Kidney (tissue), 14 donors: Measurements from ENCODE around the gene ATP13A3. TPM values are rescaled to one million over a fixed set of nuclear protein-coding genes. Genes with fewer than 3 reads are reported as not detected.
"Not testable (repeated sequence)": the region's sequence is repeated elsewhere in the genome, so short reads cannot be mapped to it uniquely, and the experiment has no call there.

Experiments
- DNase-seq, 5 donors: peaks; one replicate each; pipeline ENCODE4 v3.0.0-alpha.2; 2013 to 2020
- FAIRE-seq: peaks from 2 replicates; lab custom pipeline; 2012; peaks lifted over from hg19 to GRCh38; lab: Jason Lieb, UNC
- H3K27ac ChIP-seq, 2 donors: one replicate each; pipeline ENCODE4 v1.7.0; 2013; ENCODE audit warnings: low read depth in 2 of 2, low read length in 2 of 2, inconsistent platforms in 1 of 2
- H3K27me3 ChIP-seq: one replicate; pipeline ENCODE4 v1.7.1; 2013; ENCODE audit warnings: low read length, inconsistent platforms; ENCODE audit not compliant: control insufficient read depth, insufficient read depth
- H3K36me3 ChIP-seq, 3 donors: one replicate each; pipeline versions ENCODE4 v1.7.0 to v1.7.1; 2013; ENCODE audit warnings: low read length in 3 of 3, control low read depth in 1 of 3, inconsistent platforms in 1 of 3; ENCODE audit not compliant: insufficient read depth in 3 of 3, control insufficient read depth in 2 of 3
- H3K4me1 ChIP-seq, 3 donors: one replicate each; pipeline versions ENCODE4 v1.7.0 to v1.7.1; 2013; ENCODE audit warnings: low read length in 3 of 3, inconsistent platforms in 1 of 3, low read depth in 1 of 3; ENCODE audit not compliant: control insufficient read depth in 2 of 3, insufficient read depth in 2 of 3
- H3K4me3 ChIP-seq, 3 donors: one replicate each; pipeline versions ENCODE4 v1.7.0 to v1.8.1; 2013; ENCODE audit warnings: low read length in 3 of 3, control low read depth in 1 of 3, inconsistent platforms in 1 of 3
- H3K9ac ChIP-seq, 3 donors: one replicate each; pipeline versions ENCODE4 v1.7.0 to v1.7.1; 2013; ENCODE audit warnings: low read length in 3 of 3, control low read depth in 1 of 3, inconsistent platforms in 1 of 3
- H3K9me3 ChIP-seq, 3 donors: one replicate each; pipeline versions ENCODE4 v1.7.0 to v1.7.1; 2013; ENCODE audit warnings: low read length in 3 of 3, control low read depth in 1 of 3, inconsistent platforms in 1 of 3; ENCODE audit not compliant: control insufficient read depth in 2 of 3, insufficient read depth in 1 of 3
- intact Hi-C: fragments of 100-400 bp; cut with DNase I; formaldehyde crosslinking; loops from one replicate; pipeline ENCODE4 v1.11.1; 2022
- polyA plus RNA-seq: library from polyadenylated mRNA; stranded (reverse); fragments of 350-450 nt; fragmentation: Illumina TruSeq; extraction: RNeasy Lipid Tissue Mini Kit (QIAGEN cat#74804); gene quantifications from one replicate; pipeline ENCODE4 v1.2.3, GENCODE V29; 2014; ENCODE audit warnings: low read depth, low replicate concordance; ENCODE audit not compliant: insufficient read depth
- total RNA-seq: library from RNA; stranded (reverse); fragmentation: NEBNext Ultra II Directional; extraction: Animal tissue kit (Norgen Biotek cat#: 25700); gene quantifications from one replicate; pipeline ENCODE4 v1.2.1, GENCODE V29; 2021
- TF ChIP-seq, protein P1 (sequence below): IDR thresholded peaks from 3 replicates; pipeline ENCODE4 v1.5.1; 2012; ENCODE audit warnings: mild to moderate bottlenecking, moderate library complexity, borderline replicate concordance; ENCODE audit not compliant: insufficient read depth; ENCODE audit errors: extremely low read depth
- donor health status: control.
- donor health status: control.
- donor health status: control.
- donor health status: control.
- donor health status: control.
- donor health status: DM: yes; HTN: yes; CAD: no.
- donor health status: Normal renal cell carcinoma (clear cell type).

The ATP13A3 gene
- total and polyA plus RNA-seq, 2 donors from 2014 or later, result 15.3 to 103 TPM

DNA sequence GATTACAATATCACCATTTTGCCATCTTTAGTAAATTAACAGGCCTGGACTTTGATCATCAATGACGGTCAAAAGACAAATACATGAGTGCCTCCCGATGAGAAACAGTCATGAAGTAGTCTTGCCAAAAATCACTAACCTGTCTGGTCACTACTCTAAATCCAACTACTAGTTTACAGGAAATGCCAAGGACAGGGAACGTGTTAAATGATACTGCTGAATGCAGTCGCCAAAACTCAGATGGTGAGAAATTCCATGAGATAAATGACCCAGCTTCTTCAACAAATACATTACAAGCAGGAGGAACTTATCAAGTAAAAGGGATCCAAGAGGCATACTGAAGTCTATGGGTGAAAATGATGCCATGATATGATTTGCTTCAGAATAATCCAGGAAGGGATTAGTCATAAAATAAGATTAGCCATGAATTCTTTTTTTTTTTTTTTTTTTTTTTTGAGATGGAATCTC is 35.8 kb upstream of the ATP13A3 start:
- no peak overlapping the region for H3K4me3 ChIP-seq
- no peak overlapping the region for H3K9ac ChIP-seq
- TF ChIP-seq, protein P1, sequence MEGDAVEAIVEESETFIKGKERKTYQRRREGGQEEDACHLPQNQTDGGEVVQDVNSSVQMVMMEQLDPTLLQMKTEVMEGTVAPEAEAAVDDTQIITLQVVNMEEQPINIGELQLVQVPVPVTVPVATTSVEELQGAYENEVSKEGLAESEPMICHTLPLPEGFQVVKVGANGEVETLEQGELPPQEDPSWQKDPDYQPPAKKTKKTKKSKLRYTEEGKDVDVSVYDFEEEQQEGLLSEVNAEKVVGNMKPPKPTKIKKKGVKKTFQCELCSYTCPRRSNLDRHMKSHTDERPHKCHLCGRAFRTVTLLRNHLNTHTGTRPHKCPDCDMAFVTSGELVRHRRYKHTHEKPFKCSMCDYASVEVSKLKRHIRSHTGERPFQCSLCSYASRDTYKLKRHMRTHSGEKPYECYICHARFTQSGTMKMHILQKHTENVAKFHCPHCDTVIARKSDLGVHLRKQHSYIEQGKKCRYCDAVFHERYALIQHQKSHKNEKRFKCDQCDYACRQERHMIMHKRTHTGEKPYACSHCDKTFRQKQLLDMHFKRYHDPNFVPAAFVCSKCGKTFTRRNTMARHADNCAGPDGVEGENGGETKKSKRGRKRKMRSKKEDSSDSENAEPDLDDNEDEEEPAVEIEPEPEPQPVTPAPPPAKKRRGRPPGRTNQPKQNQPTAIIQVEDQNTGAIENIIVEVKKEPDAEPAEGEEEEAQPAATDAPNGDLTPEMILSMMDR, result no peak
- H3K4me1 ChIP-seq, result peaks cover 0 to 8% (median 6%) of the 10 kb centered on the region in 3 donors
- intact Hi-C loops, result no loop called here
- DNase-seq, result peak in 2 of 5 donors; percentile 34 to 37
- H3K27ac ChIP-seq, result peak overlapping the region in 1 of 2 donors; percentile 23
- no peaks in the 10 kb centered on the region for H3K9me3 ChIP-seq
- no peak for FAIRE-seq
- no peaks in the 10 kb centered on the region for H3K27me3 ChIP-seq
- no peaks in the 10 kb centered on the region for H3K36me3 ChIP-seq

DNA sequence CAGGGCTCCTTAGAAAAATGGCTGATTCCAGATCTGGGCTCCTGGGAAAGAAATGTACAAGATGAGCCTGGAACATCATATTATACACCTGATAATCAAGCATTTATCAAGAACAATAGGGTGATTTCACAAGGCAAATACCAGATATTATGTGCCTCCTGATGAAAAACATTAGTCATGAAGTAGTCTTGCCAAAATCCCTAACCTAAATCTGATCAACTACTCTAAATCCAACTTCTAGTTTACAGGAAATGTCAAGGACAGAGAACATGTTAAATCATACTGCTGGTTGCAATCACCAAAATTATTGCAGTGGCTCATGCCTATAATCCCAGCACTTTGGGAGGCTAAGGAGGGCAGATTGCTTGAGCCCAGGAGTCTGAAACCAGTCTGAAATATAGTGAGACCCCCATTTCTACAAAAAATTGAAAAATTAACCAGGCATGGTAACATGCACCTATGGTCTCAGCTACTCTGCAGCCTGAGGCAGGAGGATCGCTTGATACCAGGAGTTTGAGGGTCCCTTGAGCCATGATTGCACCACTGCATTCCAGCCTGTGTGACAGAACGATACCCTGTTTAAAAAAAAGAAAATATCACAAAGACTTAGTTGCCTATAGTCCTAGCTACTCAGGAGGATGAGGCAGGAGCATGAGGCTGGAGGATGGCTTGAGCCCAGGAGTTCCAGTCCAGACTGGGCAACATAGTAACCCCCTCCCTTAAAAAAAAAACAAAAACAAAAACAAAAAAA is 34.9 kb upstream of the ATP13A3 start:
- H3K9ac ChIP-seq, result no peak overlapping the region
- FAIRE-seq, result no peak
- TF ChIP-seq, protein P1, result no peak

GRCh38 chr3:194520682-194521162 is 33.9 kb upstream of the ATP13A3 start:
- H3K36me3 ChIP-seq, intact Hi-C loops, H3K9ac ChIP-seq, H3K9me3 ChIP-seq, H3K27me3 ChIP-seq, FAIRE-seq: not testable (repeated sequence)
- Histone ChIP-seq H3K4me3 (peak overlapping the region in 2 of 3 donors; percentile 7 to 23), H3K4me1 (peaks cover 0 to 11% (median 10%) of the 10 kb centered on the region in 3 donors), H3K27ac (peak overlapping the region; percentile 45 to 59)
- peak in 4 of 5 donors; percentile 76 to 90 (median 84) for DNase-seq

More for the DNA sequence above, 34.9 kb upstream of the ATP13A3 start:
- intact Hi-C loops, result no loop called here
- H3K27ac ChIP-seq, result peak overlapping the region in 1 of 2 donors; percentile 72
- no peak overlapping the region for H3K4me3 ChIP-seq
- no peaks in the 10 kb centered on the region for H3K36me3 ChIP-seq
- H3K27me3 ChIP-seq, result no peaks in the 10 kb centered on the region
- peaks cover 0 to 11% (median 10%) of the 10 kb centered on the region in 3 donors for H3K4me1 ChIP-seq
- no peaks in the 10 kb centered on the region for H3K9me3 ChIP-seq
- no peak for DNase-seq

GRCh38 chr3:194520201-194520600 is 33.4 kb upstream of the ATP13A3 start:
- FAIRE-seq, H3K27me3 ChIP-seq, H3K9ac ChIP-seq, DNase-seq, intact Hi-C loops, H3K36me3 ChIP-seq, H3K4me3 ChIP-seq, H3K9me3 ChIP-seq: not testable (repeated sequence)
- peaks cover 0 to 11% (median 10%) of the 10 kb centered on the region in 3 donors for H3K4me1 ChIP-seq
- H3K27ac ChIP-seq, result peak overlapping the region; percentile 59 to 60
- TF ChIP-seq, protein P1, result peak; percentile 2
